Heart left ventricle (tissue), 13 donors: Measurements from ENCODE around the gene TAL2.

Experiments used
- CTCF ChIP-seq, 12 donors: fragments of 200-600 bp; sonication (generic) in 4 of 12; IDR thresholded peaks; one replicate each; pipeline versions ENCODE4 v1.5.0 to v1.8.0; 2018 to 2022; ENCODE audit warnings: antibody characterized with exemption in 12 of 12, mild to moderate bottlenecking in 5 of 12
- POLR2A ChIP-seq, 2 donors: fragments of 450-650 bp; IDR thresholded peaks; one replicate each; pipeline ENCODE4 v1.6.1; 2017; ENCODE audit warnings: antibody characterized with exemption in 2 of 2, mild to moderate bottlenecking in 2 of 2, moderate library complexity in 2 of 2
- donor health status: ischemic (EF 13 %, LVEDD 7.1; RV severe dilation, severe dysfunction).
- donor health status: DM: no; HTN: yes; CAD: no.
- donor health status: DM: no; HTN: no; CAD: no.
- donor health status: ischemic (EF 25% LVEDD 6.9; RV normal size, moderate dysfunction).
- donor health status: ischemic (EF 25% LVEDD 5.7; RV mildly dilated, moderate dysfunction).
- donor health status: ischemic (EF 35%, LVEDD 5.7; RV mildly dilated, moderate dysfunction).
- donor health status: nonischemic (EF 11% LVEDD 7.7; RV severe dilation, severe dysfunction).
- donor health status: DM: yes; HTN: yes; CAD: no.
- donor health status: PGD.
- donor health status: ischemic (EF 29% LVEDD 5.4; RV normal size, mild dysfunction).
- donor health status: nonischemic (EF 23%, LVEDD 6.1; RV moderate dilation, normal function).

DNA sequence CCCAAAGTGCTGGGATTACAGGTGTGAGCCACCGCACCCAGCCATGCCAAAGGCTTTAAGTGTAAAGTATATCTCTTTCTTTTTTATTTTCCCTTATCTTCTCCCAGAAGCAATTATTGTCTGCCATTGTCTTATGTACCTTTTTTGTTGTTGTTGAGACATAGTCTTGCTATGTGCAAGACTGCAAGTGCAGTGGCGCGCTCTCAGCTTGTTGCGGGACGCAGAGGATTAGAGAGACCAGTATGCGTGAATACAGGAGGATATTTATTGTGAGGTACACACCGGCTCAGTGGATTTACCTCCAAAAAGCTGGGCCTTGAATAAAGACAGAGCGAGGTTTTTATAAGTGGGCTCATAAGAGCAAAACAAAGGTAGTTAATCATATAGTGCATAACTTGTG is 43.9 kb downstream of the TAL2 start:
- TF ChIP-seq CTCF (IDR thresholded peaks at IDR 0.05), result no peak
- no peak for TF ChIP-seq POLR2A (IDR thresholded peaks at IDR 0.05)
